Measurements from ENCODE around the gene PIKFYVE.

DNA sequence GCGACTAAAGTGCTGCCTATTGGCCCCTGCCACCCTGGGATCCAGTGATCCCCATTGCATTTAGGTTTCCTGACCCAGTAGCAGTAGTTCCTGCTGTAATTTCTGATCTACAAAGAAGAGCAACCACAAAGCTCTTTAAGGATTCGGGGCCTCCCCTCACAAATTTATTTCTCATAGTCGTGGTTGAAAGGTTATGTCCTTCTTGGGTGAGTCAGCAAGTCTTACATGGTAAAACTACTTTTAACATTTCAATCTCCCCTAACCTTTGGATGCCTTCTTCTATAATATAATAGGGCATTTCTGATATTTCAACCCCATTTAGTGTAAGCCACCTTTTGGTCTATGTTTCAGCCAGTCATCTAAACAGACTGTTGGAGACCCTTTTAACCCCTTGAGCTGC is 14.9 kb downstream of the PIKFYVE start:
- TF ChIP-seq BHLHE40 (IDR thresholded peaks at IDR 0.05; ENCODE audit: borderline replicate concordance) = no peak
- TF ChIP-seq ARNT (IDR thresholded peaks at IDR 0.05) = no peak
- TF ChIP-seq FOXA1 (IDR thresholded peaks at IDR 0.05) = no peak
- TF ChIP-seq SP1 (IDR thresholded peaks at IDR 0.05) = no peak
- no peak for TF ChIP-seq NFRKB (IDR thresholded peaks at IDR 0.05)
- no peak for TF ChIP-seq L3MBTL2 (conservative IDR thresholded peaks at IDR 0.05)
- no peak for TF ChIP-seq FOXK2 (IDR thresholded peaks at IDR 0.05)
- TF ChIP-seq LEF1 (IDR thresholded peaks at IDR 0.05; ENCODE audit: borderline replicate concordance) = no peak
- TF ChIP-seq ELF4 (IDR thresholded peaks at IDR 0.05) = no peak
- no peak for TF ChIP-seq FOXM1 (IDR thresholded peaks at IDR 0.05; ENCODE audit: borderline replicate concordance)
- TF ChIP-seq SUZ12 (IDR thresholded peaks at IDR 0.05) = no peak
- no peak for TF ChIP-seq HDGF (IDR thresholded peaks at IDR 0.05; ENCODE audit: borderline replicate concordance)

Measured in HEK293T (cell line).